HG02642 (cell line): ENCODE results near the gene LMAN2.
A peak's percentile ranks its signal among the peaks of the same experiment; 100 is the strongest.

ENCODE experiments used
- ATAC-seq: cut with Tn5 transposase; IDR thresholded peaks from one replicate; pipeline ENCODE4 v1.9.1; 2021; ENCODE audit warnings: mild to moderate bottlenecking; ENCODE audit not compliant: unreplicated experiment, poor library complexity

Gene LMAN2, protein sequence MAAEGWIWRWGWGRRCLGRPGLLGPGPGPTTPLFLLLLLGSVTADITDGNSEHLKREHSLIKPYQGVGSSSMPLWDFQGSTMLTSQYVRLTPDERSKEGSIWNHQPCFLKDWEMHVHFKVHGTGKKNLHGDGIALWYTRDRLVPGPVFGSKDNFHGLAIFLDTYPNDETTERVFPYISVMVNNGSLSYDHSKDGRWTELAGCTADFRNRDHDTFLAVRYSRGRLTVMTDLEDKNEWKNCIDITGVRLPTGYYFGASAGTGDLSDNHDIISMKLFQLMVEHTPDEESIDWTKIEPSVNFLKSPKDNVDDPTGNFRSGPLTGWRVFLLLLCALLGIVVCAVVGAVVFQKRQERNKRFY

DNA sequence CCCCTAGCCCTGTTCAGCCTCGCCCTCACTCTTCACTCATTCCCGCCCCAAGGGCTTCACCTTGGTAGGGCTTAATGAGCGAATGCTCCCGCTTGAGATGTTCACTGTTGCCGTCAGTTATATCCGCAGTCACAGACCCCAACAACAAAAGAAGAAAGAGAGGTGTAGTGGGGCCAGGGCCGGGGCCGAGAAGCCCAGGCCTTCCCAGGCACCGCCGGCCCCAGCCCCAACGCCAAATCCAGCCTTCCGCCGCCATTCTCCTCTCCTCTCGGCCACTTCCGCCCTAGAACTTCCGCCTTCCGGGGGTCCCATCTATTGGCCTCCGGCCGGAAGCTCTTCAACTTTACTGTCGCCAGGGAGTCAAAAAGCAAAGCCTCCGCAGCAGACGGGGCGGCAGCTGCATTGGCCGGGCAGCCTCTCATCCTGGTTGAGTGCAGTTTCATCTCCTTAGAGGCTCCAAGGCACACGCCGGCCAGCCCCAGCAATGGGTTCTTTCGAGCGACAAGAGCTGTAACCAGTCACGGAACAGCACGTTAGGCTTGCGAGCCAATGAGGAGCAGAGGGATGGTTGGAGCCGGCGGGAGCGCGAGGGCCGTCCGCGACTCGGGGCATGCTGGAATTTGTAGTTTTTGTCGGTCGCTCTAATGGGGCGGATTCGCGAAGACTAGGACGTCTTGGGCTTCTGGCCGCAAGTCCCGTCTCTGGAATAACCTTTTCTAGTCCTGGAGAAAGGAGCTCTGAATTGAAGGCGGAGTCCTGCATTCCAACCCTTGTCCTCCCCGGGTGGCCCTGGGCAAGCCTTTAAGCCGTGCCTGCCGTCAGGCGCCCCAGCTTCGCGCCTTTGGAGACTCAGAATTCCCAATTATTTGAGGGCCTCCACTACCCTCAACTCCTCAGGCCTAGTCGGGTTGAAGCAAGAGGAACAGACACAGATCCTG is at the start of gene LMAN2:
LMAN2 (minus strand) TSS at position 277 of the 938 bp plus-strand sequence; CDS start at position 256, 21 bp downstream.
- ATAC-seq: peak; percentile 93

DNA sequence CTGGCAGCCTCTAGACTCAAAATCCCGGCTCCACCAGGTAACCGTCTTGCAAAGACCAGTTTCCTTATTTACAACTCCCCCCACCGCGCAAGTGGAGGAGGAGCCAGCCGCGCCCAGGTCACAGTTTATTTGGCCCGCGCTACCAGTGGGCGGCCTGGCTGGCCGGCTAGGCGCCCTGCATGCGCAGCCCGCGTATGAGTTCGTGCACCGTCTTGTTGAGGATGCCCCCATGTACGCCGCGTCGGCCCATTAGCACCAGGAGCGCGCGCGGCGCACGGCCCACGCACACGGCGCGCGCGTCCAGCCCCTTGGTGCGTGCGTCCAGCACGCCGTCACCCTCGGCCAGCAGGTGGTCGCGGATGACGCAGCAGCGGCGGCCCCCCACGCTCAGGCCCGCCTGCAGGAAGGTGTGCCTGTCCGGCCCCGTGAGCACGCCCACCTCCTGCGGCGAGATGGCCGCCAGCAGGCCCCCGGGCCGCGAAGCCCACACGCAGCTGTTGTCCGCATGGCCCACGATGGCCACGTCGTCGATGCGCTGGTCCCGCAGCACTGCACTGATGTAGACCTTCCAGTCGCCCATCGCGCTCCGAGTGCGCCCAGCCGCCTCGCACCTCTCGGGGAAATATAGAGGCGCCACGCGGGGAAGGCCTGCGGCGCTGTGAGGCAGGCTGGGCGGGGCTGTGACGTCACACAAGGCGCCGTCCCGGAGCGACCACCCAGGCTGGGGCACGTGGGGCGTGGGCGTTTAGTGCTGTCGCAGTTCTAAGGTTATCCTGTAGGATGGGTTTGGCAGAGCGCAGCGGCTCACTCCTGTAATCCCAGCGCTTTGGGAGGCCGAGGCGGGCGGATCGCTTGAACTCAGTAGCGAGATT is 48.8 kb upstream of the LMAN2 start, which contains the start of gene PFN3:
PFN3 (minus strand) TSS at position 665 of the 872 bp plus-strand sequence; CDS start at position 580, 85 bp downstream.
- no peak for ATAC-seq

DNA sequence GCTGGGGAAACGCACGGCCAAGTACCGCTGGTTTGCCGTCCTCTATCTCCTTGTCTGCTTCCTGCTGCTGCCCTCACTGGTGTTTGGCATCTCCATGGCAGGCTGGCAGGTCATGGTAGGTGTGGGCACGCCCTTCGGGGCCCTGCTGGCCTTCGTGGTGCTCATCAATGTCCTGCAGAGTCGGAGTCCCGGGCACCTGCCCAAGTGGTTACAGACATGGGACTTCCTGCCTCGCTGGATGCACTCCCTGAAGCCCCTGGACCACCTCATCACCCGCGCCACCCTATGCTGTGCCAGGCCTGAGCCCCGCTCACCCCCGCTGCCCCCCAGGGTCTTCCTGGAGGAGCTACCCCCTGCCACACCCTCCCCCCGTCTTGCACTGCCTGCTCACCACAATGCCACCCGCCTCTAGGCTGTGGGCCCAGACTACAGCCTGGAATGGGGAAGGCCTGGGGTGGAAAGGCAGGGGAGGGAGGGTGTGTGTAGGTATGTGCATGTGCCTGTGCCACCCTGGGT is 46.5 kb upstream of the LMAN2 start:
- no peak for ATAC-seq

DNA sequence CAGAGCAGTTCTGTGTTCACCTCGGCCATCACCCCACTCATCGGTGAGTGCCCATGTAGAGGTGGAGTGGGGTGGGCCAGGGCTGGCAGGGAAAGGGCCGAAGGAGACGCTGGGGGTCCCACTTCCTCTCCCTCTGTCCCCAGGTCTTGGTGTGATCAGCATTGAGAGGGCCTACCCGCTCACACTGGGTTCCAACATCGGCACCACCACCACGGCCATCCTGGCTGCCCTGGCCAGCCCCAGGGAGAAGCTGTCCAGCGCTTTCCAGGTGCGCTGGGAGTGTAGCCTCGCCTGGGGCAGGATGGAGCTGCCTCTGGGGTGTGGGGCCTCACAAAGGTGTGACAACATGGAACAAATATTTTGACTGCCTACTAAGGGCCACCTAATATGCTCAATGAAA is 45.3 kb upstream of the LMAN2 start:
- no peak for ATAC-seq

DNA sequence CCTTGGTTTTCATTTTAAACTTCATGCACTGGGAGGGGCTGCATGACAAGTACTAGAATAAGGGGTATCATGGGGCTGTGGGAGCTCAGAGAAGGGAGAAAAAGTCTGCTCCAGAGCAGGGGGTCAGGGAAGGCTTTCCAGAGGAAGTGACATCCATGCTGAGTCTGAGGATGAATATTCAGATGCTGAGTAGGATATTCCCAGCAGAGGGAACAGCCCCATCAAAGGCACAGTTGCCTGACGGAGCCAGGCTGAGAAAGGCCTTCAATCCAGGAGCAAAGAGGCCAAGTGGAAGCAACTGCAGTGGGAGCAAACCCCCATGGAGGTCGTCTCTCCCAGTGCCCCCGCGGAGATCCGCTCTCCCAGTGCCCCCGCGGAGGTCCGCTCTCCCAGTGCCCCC is 44.6 kb upstream of the LMAN2 start:
- no peak for ATAC-seq

DNA sequence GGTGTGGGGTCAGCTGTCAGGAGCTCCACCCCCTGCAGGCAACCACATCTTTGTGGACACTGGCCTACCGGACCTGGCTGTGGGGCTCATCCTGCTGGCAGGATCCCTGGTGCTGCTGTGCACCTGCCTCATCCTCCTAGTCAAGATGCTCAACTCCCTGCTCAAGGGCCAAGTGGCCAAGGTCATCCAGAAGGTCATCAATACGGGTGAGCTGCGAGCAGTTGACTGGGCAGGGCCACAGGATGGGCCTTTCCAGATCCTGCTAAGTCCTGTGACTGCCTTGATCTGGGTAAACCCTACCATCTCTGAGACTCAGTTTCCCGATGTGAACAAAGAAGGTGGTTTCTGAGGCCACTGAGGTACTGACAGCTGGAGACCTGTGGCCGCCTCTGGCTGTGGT is 42.5 kb upstream of the LMAN2 start:
- no peak for ATAC-seq

DNA sequence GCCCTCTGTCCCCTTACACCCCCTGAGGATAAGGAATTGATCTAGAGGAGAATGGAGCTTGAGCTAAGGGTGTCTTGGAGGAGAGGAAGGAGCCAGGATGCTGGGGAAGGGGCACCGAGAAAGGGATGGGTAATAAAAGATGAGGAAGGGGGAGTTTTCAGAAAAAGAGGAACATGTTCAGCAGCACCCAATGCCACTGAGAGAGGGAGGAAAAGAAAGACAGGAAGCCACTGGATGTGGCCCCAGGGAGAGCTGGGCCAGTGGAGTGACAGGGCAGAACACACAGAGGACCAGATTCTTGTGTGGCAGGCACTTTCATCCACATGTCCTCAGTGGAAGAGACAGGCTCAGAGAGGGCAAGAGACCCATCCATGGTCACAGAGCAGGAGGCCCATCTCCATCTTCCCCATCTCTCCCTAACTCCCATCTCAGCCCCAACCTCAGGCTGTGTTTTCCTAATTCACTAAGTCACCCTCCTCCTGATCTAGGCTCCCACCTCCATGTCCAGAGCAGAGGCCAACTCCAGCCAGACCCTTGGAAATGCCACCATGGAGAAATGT is 41.8 kb upstream of the LMAN2 start:
- no peak for ATAC-seq

DNA sequence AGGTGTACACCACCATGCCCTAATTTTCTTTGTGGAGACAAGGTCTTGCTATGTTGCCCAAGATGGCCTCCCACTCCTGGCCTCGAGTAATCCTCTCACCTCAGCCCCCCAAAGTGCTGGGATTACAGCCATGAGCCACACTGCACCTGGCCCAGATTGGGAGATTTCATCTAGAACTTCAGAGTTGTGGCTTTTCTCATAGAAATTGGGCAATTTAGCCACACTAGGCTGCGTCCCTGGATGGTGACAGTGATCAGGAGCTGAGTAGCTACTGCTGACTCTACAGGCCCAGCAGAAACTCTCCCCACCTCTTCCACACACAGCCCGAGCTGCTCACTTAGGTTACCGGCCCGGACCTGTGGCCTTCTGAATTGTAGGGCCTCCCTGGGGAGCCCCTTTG is 41.3 kb upstream of the LMAN2 start:
- ATAC-seq: no peak

DNA sequence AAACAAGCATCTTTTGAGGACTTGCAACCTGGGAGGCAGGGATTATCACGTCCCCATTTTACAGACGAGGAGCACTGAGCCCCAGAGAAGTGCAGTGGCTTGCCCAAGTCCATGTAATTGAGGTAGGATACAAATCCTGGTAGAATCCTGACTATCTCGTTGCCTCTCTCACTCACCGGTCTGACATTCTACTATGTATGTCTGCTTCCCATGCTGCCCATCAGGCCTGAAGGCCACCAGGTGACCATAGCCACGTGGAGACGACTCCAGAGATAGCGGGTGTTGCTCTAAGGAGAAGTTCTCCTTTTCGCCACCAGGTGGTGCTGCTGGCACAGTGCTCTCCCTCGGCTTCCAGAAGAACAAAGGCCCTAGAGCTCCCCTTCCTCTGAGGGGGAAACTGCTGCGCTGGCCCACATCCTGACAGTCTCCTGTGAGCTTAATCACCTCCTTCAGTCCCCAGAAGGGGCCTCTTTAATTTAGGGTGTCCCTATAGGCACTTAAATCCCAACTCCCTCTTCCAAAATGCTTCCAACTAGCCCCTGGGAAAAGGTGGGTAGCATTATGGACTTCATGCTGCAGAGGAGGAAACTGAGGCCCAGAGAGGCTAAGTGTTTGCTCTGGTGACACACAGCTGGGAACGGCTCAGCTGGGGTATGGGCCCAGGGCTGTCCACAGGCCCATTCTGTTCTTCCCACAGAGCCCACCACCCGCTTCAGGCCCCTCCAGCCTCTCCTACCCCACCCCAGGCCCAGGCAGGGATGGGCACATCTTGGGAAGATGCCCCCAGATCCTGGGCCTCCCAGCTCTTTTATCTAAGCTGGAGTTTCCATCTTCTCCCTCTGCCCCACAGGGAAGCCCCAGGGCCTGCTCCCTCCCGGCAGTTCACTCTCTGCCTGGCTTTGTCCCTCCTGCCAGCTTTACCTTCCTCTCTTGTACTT is 39.2 kb upstream of the LMAN2 start:
- ATAC-seq: peak; percentile 64

DNA sequence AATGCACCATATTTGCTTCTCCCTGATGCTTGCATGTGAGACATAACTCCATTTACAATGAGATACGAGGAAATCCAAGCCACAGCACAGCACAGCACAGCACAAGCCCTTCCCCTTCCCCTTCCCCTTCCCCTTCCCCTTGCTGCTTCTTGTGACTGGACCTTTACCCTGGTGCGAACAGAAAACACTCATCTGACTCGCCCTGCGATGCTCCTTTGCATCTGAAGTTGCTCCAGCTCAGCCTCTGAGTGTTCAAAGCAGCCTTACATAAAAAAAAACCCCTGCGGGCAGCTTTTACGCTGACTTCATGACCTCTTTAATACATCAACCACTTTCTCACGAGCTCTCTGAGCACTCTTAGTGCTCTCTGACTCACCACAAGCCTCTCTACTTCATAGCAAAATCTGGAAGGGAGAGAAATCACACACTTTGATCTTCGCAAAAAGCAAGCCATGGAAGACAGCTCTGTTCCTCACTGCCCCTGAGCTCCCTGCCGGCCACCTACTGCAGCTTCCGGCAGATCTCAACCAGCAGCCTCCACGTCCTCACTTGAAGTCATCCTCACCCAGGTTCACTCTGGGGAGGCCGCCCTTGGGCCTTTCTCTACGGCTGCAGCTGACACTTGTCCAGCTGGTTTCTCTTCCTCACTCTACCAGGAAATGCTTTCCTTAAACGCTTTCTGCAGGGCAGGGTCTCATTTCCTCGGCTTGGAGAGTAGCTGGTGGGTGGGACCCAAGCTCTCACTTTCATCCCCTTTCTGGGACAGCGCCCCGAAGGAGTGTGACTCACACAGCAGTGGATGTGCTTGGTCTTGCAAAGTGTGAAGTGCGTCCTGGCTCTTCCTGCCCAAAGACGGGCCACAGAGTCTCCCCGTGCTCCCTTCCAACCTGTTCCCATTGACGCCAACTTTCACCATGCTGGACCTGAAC is 38.0 kb upstream of the LMAN2 start:
- no peak for ATAC-seq

DNA sequence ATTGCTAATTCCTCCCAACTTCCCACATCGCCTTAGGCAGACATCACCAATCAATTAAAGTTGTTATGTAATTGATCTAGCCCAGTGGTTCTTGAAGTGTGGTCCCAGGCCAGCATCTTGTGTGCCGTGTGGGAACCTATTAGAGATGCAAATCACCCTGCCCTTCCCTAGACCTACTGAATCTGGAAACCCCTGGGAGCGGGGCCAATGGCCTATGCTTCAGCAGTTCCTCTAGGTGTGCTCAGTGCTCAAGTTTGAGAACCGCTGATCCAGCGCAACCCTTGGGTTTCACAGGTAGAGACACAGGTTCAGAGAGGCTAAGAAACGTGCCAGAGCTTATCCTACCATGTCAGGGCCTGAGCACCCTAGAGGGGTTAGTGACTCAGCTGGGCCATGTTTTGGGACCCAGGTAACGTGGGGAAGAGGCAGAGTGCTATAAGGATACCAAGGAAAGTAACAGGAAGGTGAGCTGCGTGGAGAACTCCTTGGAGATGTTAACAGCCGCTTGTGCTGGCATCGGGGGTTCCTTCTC is 37.1 kb upstream of the LMAN2 start:
- no peak for ATAC-seq

DNA sequence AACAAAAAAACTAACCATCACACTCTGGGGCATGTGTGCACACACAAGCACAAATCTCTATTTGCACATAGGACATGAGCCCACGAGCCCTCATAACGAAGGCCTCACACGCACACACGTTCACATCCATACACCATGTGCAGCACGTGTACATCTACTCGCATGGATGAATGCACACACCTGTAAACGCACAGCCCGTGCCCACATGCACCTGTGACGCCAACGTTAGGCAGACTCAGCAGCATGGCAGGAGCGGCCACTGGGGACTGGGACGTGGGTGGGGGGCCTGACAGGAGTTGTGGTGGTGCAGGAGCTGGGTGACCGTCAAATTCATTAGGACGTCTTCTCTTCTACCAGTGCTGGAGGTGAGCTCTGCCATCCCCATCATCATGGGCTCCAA is 35.9 kb upstream of the LMAN2 start:
- ATAC-seq: no peak

DNA sequence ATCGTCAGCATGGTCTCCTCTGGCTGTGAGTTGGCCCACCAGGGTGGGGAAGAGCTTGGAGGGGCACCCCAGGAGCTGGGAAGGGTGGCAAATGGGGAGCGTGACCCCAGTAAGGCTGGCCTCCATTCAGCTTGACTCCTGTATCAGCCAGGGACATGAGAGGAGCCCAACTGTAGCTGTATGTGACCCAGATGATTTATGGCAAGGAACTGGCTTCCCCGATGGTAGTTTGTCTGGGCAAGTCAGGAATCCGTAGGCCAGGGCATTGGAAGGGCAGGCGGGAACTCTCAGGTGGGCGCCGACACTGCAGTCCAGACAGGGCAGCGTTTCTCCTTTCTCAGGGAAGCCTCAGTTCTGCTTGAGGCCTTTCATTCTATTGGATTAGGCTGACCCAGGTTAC is 35.1 kb upstream of the LMAN2 start:
- no peak for ATAC-seq

DNA sequence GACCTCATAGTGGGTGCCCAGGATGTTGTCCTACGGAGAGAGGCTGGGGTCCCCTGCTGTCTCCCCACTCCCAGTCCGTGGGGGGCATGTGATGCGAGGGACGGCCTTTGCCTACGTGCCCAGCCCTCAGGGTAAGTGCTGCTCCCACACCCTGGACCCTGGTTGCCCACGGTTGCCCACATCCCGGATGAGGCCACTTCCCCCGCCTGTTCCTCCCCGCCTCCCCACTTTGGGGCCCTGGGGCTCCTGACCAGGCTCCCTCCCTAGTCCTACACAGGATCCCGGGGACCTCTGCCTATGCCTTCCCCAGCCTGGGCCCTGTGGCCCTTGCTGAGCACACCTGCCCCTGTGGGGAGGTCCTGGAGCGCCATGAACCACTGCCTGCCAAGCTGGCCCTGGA is 34.3 kb upstream of the LMAN2 start:
- no peak for ATAC-seq

DNA sequence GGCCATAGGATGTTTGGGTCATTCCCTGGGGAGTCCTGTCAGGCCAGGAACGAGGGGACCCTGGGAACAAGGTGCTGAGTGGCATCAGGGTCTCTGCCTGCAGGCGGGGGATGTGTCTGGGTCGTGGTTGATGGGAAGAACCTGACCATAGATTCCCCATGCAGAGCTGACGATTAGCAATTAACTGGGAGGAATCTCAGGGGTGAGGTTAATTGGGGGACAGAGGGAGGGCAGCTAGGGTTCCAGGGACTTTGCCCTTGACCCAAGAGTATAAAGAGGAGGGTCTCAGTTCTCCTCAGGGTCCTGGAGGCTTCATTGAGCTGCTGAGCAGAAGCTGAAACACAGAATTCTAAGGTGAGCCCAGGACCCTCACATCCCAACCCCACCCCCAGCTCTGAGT is 32.7 kb upstream of the LMAN2 start, which contains the start of gene SLC34A1:
SLC34A1 (plus strand) TSS at position 301 of the 400 bp plus-strand sequence. CDS start 1,308 bp downstream, outside the sequence.
- ATAC-seq: no peak

DNA sequence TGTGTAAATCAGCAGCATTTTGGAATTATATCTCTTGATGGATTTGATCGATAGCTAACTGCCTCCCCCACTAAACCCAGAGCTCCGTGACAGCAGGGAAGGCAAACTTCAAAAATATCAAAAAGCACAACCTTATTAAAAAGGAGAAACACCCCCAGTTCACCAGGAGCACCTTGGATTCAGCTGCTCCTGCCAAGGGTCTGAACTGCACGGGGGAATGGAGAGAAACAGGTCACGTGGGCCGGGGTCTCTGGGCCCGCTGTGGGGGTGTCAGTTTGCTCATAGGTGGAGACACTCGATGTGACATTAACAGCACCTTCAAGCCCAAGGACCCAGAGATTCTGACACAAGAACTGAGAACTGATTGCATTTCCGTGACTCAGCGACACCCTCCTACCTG is 31.7 kb upstream of the LMAN2 start:
- no peak for ATAC-seq

DNA sequence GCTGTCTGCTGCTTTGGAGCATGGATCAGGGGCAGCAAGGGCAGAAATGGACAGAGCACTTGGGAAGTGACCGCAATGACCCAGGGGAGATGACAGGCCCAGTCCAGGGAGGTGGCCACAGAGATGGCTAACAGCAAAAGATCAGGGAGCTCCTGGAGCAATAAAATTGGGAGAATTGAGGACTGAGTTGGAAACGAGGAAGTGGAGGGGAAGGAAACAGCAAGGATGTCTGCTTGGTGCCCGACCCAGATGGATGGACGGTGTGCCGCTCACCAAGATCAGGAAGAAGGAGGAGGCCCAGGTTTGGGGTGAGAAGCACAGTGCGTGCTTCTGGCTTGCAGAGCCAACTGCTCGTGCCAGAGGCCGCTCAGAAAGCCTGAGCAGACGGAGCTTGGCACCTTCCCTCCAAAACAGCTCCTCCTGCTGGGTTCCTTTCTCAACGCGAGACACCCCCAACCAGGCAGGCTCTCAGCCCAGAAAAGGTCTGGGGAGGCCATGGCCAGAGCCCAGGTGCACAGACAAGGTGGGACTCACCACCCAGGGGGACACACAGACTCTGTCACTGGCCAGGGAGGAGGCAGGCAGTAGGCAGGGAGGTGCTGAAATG is 31.1 kb upstream of the LMAN2 start:
- no peak for ATAC-seq
